WTC11 (cell line): ENCODE results near the gene GSX2. TPM values are rescaled to one million over a fixed set of nuclear protein-coding genes. Genes with fewer than 3 reads are reported as not detected.

Experiments
- ATAC-seq: fragments of 200-7000 bp; cut with Tn5 transposase; 2 replicates; pipeline ENCODE4 v1.10.0; 2021; ENCODE audit warnings: mild to moderate bottlenecking, moderate library complexity
- CTCF ChIA-PET: fragments of 300-600 bp; sonication (Branson Sonifier 250); formaldehyde crosslinking; loops from one replicate; lab custom pipeline; 2021; ENCODE audit warnings: antibody characterized with exemption; lab: Charles Lee
- POLR2A ChIA-PET: fragments of 350-600 bp; sonication (Branson Sonifier 250); formaldehyde crosslinking; loops from one replicate; lab custom pipeline; 2021; ENCODE audit warnings: antibody characterized with exemption; lab: Charles Lee
- DNase-seq: peaks from one replicate; pipeline ENCODE4 v3.0.0; 2021; ENCODE audit warnings: low spot score
- H3K27ac Mint-ChIP-seq: 2 replicates; pipeline ENCODE4 v1.8.0; 2021; ENCODE audit warnings: mixed read lengths
- H3K27me3 Mint-ChIP-seq: 2 replicates; pipeline ENCODE4 v1.8.0; 2021; ENCODE audit warnings: low read depth, mild to moderate bottlenecking, moderate library complexity, mixed read lengths
- H3K36me3 Mint-ChIP-seq: 2 replicates; pipeline ENCODE4 v1.8.0; 2021; ENCODE audit warnings: mixed read lengths
- H3K4me1 Mint-ChIP-seq: 2 replicates; pipeline ENCODE4 v1.8.0; 2022; ENCODE audit warnings: mixed read lengths
- H3K4me3 Mint-ChIP-seq: 2 replicates; pipeline ENCODE4 v1.8.0; 2021; ENCODE audit warnings: mild to moderate bottlenecking, moderate library complexity, mixed read lengths
- H3K9me3 Mint-ChIP-seq: 2 replicates; pipeline ENCODE4 v1.8.0; 2021; ENCODE audit warnings: mixed read lengths
- ATF6 ChIP-seq: sonication (generic); formaldehyde crosslinking; IDR thresholded peaks from 2 replicates; pipeline ENCODE4 v1.8.1; 2023; ENCODE audit warnings: mild to moderate bottlenecking, missing genetic modification reagents
- MLX ChIP-seq: sonication (generic); formaldehyde crosslinking; IDR thresholded peaks from 2 replicates; pipeline ENCODE4 v1.8.1; 2023; ENCODE audit warnings: mild to moderate bottlenecking, missing genetic modification reagents, moderate library complexity
- MXD4 ChIP-seq: fragments of 250-450 bp; sonication (Bioruptor Pico); IDR thresholded peaks from 2 replicates; pipeline ENCODE4 v1.8.0; 2021; ENCODE audit warnings: mild to moderate bottlenecking, moderate library complexity, borderline replicate concordance
- NFE2L1 ChIP-seq: sonication (generic); formaldehyde crosslinking; IDR thresholded peaks from 2 replicates; pipeline ENCODE4 v1.8.1; 2023; ENCODE audit warnings: missing genetic modification reagents
- NR2C2 ChIP-seq: sonication (generic); formaldehyde crosslinking; IDR thresholded peaks from 2 replicates; pipeline ENCODE4 v1.8.0; 2022; ENCODE audit warnings: mild to moderate bottlenecking, missing genetic modification reagents
- TCF7 ChIP-seq: sonication (generic); formaldehyde crosslinking; IDR thresholded peaks from 2 replicates; pipeline ENCODE4 v1.8.0; 2022; ENCODE audit warnings: mild to moderate bottlenecking, low read depth, missing genetic modification reagents, moderate library complexity
- TEAD4 ChIP-seq: sonication (generic); formaldehyde crosslinking; IDR thresholded peaks from 2 replicates; pipeline ENCODE4 v1.8.0; 2022; ENCODE audit warnings: mild to moderate bottlenecking, missing genetic modification reagents
- ZBTB21 ChIP-seq: sonication (generic); formaldehyde crosslinking; IDR thresholded peaks from 2 replicates; pipeline ENCODE4 v1.8.1; 2023; ENCODE audit warnings: mild to moderate bottlenecking, missing genetic modification reagents, borderline replicate concordance
- ZBTB43 ChIP-seq: sonication (generic); formaldehyde crosslinking; IDR thresholded peaks from 2 replicates; pipeline ENCODE4 v1.8.1; 2023; ENCODE audit warnings: mild to moderate bottlenecking, missing genetic modification reagents
- ZMAT4 ChIP-seq: fragments of 250-450 bp; sonication (Bioruptor Pico); IDR thresholded peaks from 2 replicates; pipeline ENCODE4 v1.9.0; 2021; ENCODE audit warnings: mild to moderate bottlenecking
- ZNF121 ChIP-seq: sonication (generic); formaldehyde crosslinking; IDR thresholded peaks from 2 replicates; pipeline ENCODE4 v1.8.0; 2023; ENCODE audit warnings: missing genetic modification reagents
- ZNF317 ChIP-seq: sonication (generic); formaldehyde crosslinking; IDR thresholded peaks from 2 replicates; pipeline ENCODE4 v1.8.1; 2023; ENCODE audit warnings: low read depth, mild to moderate bottlenecking, moderate library complexity, missing genetic modification reagents, borderline replicate concordance
- ZNF396 ChIP-seq: fragments of 250-450 bp; sonication (Bioruptor Pico); IDR thresholded peaks from 2 replicates; pipeline ENCODE4 v1.8.0; 2021; ENCODE audit warnings: mild to moderate bottlenecking, moderate library complexity, borderline replicate concordance
- ZNF512 ChIP-seq: sonication (generic); formaldehyde crosslinking; IDR thresholded peaks from 2 replicates; pipeline ENCODE4 v1.8.1; 2022; ENCODE audit warnings: missing genetic modification reagents, borderline replicate concordance
- total RNA-seq: library from RNA; stranded (reverse); gene quantifications from 3 replicates; pipeline ENCODE4 v1.2.3, GENCODE V29; 2021
- TF ChIP-seq, protein P1 (sequence below): sonication (generic); formaldehyde crosslinking; IDR thresholded peaks from 2 replicates; pipeline ENCODE4 v1.8.0; 2022; ENCODE audit warnings: mild to moderate bottlenecking, missing genetic modification reagents
- TF ChIP-seq, protein P2 (sequence below): sonication (generic); formaldehyde crosslinking; IDR thresholded peaks from 2 replicates; pipeline ENCODE4 v1.8.0; 2023; ENCODE audit warnings: mild to moderate bottlenecking, missing genetic modification reagents

Gene GSX2
- total RNA-seq, 1 experiment from 2014 or later, result not detected

GRCh38 chr4:54095110-54095825, 4.7 kb upstream of the GSX2 start (continued):
- TF ChIP-seq, protein P1, sequence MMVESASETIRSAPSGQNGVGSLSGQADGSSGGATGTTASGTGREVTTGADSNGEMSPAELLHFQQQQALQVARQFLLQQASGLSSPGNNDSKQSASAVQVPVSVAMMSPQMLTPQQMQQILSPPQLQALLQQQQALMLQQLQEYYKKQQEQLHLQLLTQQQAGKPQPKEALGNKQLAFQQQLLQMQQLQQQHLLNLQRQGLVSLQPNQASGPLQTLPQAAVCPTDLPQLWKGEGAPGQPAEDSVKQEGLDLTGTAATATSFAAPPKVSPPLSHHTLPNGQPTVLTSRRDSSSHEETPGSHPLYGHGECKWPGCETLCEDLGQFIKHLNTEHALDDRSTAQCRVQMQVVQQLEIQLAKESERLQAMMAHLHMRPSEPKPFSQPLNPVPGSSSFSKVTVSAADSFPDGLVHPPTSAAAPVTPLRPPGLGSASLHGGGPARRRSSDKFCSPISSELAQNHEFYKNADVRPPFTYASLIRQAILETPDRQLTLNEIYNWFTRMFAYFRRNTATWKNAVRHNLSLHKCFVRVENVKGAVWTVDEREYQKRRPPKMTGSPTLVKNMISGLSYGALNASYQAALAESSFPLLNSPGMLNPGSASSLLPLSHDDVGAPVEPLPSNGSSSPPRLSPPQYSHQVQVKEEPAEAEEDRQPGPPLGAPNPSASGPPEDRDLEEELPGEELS (CRISPR knock-in tag), result no peak
- no peak for TF ChIP-seq ZBTB21 (CRISPR knock-in tag)

DNA sequence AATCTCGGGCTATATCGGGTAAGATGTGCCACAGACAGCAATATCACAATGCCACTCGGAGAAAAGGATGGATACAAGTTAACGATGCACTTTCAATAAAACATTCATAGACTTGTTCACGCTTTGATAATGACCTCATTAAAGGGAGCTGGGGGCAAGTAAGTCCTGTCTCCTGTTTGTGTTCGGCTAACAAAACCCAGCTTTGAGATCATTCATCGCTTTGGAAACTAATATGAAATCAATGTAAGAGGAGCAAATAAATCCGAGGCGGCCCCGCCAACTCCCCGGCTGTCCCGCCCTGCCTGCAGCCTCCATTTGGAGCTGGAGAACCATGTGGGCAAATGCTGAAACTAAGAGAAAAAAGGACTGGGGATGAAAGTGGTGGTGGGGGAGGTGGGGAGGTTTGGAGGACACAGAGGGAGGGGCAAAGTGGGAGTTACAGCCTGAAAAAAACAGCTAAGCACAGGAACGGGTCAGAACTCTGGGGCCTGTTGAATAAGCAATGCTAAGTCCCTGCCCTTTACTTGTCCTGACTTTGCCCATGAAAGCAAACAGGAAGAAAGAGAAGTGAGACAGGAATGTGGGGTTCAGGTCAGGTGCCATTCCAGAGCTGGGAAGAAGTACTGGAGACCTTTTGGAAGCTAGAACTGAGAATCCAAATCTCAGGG, 3.5 kb upstream of the GSX2 start:
- H3K27ac Mint-ChIP-seq, result no peak overlapping the region
- ATAC-seq, result peak; percentile 2; the same call in 1 of the 2 replicates
- CTCF ChIA-PET, result interaction anchor here (1.0 to 2.3 kb wide), 5 partner anchors 12 to 391 kb away, joined by 3 to 16 read pairs (median 5); no protein-coding TSS in a partner anchor
- no peaks in the 10 kb centered on the region for H3K36me3 Mint-ChIP-seq
- TF ChIP-seq ZBTB43 (CRISPR knock-in tag), result 0 out of 2 replicates have a peak, but pooled peaks have one; percentile 16
- TF ChIP-seq MLX (CRISPR knock-in tag), result no peak
- TF ChIP-seq ATF6, result no peak
- no peak for DNase-seq
- peaks cover 86% of the 10 kb centered on the region for H3K4me1 Mint-ChIP-seq
- H3K4me3 Mint-ChIP-seq, result peak overlapping the region; percentile 51
- POLR2A ChIA-PET, result interaction anchor here (0.7 to 1.6 kb wide), 3 partner anchors 11 to 1767 kb away, joined by 3 to 5 read pairs (median 3); no protein-coding TSS in a partner anchor
- no peaks in the 10 kb centered on the region for H3K9me3 Mint-ChIP-seq
- H3K27me3 Mint-ChIP-seq, result peaks cover 100% of the 10 kb centered on the region

- ChIA-PET POLR2A (interaction anchor here (0.8 to 1.6 kb wide), 2 partner anchors 10 to 12 kb away, joined by 5 to 6 read pairs; no protein-coding TSS in a partner anchor), CTCF (interaction anchor here (1.0 to 2.3 kb wide), 5 partner anchors 11 to 391 kb away, joined by 3 to 16 read pairs (median 5); no protein-coding TSS in a partner anchor)
- no peaks in the 10 kb centered on the region for H3K9me3 Mint-ChIP-seq
- no peaks in the 10 kb centered on the region for H3K36me3 Mint-ChIP-seq
- TF ChIP-seq ZNF121 (no peak), NR2C2 (no peak), ZNF317 (CRISPR knock-in tag) (no peak), TCF7 (CRISPR knock-in tag) (no peak), ZNF396 (no peak)
- ATAC-seq (no peak), DNase-seq (no peak)
- peaks cover 86% of the 10 kb centered on the region for H3K4me1 Mint-ChIP-seq
- no peak overlapping the region; the same call in 1 of the 2 replicates for H3K4me3 Mint-ChIP-seq
- H3K27me3 Mint-ChIP-seq, result peaks cover 100% of the 10 kb centered on the region
- no peak overlapping the region for H3K27ac Mint-ChIP-seq
Observed at GRCh38 chr4:54097152-54097551, 2.8 kb upstream of the GSX2 start.

DNA sequence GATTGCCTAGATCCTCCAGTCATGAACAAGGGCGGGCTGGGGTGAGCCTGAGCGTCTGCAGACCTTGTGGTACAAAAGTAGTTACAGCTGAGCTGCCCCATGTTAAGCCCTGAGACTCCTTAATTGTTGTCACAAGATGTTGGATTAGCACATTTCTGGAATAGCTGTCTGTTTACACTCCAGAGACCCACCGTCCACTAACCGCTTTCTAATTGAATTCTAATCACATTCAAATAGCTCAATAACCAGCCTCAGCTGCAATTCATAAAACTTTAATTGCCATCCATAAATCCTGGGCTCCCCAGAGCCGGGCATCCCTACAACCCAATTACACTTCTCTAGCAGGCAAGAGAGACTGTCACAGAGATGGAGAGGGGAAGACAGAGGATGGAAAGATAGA, 1.6 kb upstream of the GSX2 start:
- no peaks in the 10 kb centered on the region for H3K36me3 Mint-ChIP-seq
- DNase-seq, result no peak
- peaks cover 100% of the 10 kb centered on the region for H3K27me3 Mint-ChIP-seq
- ChIA-PET CTCF (interaction anchor here (1.2 to 2.6 kb wide), 4 partner anchors 130 to 173 kb away, joined by 3 to 20 read pairs (median 3); no protein-coding TSS in a partner anchor), POLR2A (interaction anchor here (0.7 kb wide), 2 partner anchors 35 to 557 kb away, joined by 3 read pairs; no protein-coding TSS in a partner anchor)
- peak overlapping the region; percentile 68; the same call in 1 of the 2 replicates for H3K4me3 Mint-ChIP-seq
- peaks cover 87% of the 10 kb centered on the region for H3K4me1 Mint-ChIP-seq
- no peak overlapping the region for H3K27ac Mint-ChIP-seq
- no peaks in the 10 kb centered on the region for H3K9me3 Mint-ChIP-seq
- no peak for ATAC-seq
- TF ChIP-seq, protein P2, sequence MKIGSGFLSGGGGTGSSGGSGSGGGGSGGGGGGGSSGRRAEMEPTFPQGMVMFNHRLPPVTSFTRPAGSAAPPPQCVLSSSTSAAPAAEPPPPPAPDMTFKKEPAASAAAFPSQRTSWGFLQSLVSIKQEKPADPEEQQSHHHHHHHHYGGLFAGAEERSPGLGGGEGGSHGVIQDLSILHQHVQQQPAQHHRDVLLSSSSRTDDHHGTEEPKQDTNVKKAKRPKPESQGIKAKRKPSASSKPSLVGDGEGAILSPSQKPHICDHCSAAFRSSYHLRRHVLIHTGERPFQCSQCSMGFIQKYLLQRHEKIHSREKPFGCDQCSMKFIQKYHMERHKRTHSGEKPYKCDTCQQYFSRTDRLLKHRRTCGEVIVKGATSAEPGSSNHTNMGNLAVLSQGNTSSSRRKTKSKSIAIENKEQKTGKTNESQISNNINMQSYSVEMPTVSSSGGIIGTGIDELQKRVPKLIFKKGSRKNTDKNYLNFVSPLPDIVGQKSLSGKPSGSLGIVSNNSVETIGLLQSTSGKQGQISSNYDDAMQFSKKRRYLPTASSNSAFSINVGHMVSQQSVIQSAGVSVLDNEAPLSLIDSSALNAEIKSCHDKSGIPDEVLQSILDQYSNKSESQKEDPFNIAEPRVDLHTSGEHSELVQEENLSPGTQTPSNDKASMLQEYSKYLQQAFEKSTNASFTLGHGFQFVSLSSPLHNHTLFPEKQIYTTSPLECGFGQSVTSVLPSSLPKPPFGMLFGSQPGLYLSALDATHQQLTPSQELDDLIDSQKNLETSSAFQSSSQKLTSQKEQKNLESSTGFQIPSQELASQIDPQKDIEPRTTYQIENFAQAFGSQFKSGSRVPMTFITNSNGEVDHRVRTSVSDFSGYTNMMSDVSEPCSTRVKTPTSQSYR (CRISPR knock-in tag), result no peak
- TF ChIP-seq ZMAT4 (CRISPR knock-in tag), result no peak
- no peak for TF ChIP-seq TEAD4 (CRISPR knock-in tag)
- no peak for TF ChIP-seq ZNF512 (CRISPR knock-in tag)
- TF ChIP-seq MXD4 (CRISPR knock-in tag), result no peak
- TF ChIP-seq NFE2L1 (CRISPR knock-in tag), result no peak
